ENCODE results near the gene DPP4.

Gene DPP4

DNA sequence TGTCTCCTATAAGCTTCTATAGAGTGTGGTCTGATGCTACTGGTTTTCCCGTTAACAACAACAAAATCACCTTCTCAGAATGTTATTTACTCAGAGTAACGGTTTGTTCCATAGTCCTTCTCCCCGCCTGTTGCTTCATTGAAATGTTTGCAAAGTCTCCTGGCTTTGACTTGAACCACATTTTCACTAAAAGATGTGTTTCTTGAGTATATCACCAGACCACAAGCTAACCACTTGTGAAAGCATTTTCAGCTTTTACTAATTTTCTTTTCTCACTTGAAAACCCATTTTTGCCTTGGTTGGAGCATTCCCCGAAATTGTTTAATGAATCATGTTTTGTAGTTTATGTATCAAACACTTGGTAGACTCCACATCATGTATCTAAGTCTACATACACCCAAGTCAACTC lies 121.2 kb downstream of the DPP4 start:
- no peak for DNase-seq

DNA sequence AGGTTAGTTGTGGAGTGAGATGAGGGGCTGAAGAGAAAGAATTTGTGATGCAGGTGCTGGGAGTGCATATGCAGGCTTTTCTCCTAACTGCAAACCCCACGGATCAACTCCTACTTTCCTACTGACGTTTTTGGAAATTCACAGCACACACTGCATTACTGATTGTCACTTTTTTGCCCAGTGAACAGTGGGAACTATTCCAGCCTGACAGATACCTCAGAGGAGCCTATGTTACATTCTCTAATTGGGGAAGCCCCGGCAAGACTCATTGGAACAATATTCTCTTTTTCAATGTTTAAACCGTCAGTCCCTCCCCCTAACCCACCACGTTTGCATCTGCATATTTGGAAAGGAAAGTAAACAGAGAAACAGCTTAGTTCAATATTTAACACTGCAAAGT lies 126.2 kb downstream of the DPP4 start:
- DNase-seq = no peak

DNA sequence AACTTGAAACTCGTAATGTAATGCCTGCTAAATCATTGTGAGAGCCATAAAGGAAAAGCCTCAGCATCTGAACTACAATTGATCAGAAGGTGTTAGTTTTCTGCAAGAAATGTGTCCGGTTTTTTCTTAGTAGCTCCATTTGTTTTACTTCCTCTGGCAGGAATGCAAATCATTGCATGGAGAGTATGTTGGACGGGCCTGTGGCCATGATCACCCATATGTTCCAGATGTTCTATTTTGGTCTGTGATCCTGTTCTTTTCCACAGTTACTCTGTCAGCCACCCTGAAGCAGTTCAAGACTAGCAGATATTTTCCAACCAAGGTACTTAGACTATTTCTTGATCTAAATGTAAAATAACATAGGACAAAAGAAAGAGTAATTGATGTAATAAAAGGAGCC lies 126.6 kb downstream of the DPP4 start:
- no peak for DNase-seq

DNA sequence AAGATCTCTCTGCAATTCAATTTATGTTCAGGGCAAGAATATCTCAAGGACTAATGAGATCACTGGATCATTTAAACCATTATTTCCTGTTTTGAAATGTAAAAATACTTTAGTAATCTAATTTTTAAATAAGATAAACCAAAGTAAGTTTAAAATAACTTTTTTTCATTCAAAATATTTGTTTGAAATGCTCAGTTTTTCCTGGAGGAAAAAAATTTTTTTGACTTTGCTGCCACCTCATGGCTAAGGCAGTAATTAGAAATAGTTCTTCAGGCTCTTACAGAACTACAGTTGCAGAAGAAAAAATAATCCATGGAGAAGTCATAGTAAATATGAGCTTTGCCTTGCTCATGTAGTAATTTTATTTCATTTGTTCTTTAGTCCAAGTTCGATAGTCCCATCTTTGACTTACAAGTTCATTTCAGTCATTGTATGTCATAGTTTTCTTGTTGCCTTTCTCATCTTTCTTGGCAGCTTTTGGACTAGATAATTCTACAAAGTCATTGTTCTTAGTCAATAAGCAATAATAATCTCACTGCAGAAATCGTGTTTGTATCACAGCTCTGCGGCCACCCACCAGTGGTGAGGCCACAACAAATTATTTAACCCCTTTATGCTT lies 127.4 kb downstream of the DPP4 start:
- peak; percentile 19 for DNase-seq

DNA sequence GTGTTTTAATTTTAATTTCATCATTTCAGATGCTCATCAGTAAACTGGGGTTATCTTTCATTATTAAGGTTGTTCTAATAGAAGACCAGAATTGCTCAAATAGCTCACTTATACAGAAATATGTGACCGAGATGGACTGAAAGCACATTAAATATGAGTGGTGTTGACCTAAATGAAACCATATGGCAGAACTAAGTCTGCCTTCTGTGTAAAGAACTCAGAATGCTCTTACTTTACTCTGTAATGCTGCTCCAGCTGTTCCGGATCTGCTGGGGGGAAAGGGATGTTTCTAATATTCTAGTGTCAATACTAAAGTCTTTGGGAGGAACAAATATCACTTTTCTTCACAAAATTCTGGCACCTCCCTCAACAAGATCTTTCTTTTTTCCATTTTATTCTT lies 131.0 kb downstream of the DPP4 start:
- peak; percentile 59 for DNase-seq

Measured in DMS 273 treated with DMSO at 0.1 percent for 48 hours (cell line).